NCI-H146 treated with DMSO at 0.1 percent for 48 hours (cell line): Measurements from ENCODE around the gene SQOR.
A peak's percentile ranks its signal among the peaks of the same experiment; 100 is the strongest.

Source experiments
- DNase-seq: peaks from one replicate; lab custom pipeline; 2025; ENCODE audit not compliant: unreplicated experiment; lab: John Stamatoyannopoulos, UW

The SQOR gene

DNA sequence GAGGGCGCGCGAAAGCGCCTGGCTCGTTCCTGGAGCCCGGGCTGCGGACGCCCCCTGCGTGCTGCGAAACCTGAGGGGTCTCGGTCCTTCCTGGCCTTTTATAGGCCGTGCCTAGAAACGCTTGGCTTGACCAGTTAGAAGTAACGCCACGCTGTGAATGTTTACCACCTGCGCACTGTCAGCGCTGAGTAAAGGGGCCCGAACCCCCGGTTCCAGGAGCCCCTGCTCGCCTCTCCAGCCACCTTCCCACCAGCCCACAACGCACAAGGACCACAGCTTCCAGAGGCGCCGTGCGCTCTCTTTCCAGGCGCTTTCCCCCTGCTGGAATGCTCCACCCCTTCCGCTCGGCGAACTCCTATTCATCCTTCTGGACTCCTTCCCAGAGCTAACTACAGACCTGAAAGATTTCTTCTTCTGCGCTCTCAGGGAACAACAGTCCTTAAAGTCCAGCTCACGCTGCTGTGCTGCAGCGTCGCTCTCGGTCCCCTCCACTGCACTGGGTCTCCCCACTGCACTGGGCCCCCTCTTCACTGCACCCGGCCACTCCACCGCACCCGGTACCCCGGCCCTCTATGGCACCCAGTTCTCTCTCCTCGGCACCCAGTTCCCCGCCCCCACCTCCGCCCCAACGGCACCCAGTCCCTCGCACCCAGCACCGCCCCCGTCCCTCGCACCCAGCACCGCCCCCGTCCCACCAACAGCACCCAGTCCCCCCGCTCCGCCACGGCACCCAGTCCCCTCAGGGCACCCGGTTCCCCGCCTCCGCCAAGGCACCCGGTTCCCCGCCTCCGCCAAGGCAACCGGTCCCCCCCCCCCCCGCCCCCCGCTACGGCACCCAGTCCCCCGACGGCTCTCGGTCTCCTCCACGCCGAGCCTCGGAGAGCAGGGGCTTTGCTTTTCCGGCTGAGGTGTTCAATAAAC lies 69.8 kb downstream of the SQOR start:
- no peak for DNase-seq

DNA sequence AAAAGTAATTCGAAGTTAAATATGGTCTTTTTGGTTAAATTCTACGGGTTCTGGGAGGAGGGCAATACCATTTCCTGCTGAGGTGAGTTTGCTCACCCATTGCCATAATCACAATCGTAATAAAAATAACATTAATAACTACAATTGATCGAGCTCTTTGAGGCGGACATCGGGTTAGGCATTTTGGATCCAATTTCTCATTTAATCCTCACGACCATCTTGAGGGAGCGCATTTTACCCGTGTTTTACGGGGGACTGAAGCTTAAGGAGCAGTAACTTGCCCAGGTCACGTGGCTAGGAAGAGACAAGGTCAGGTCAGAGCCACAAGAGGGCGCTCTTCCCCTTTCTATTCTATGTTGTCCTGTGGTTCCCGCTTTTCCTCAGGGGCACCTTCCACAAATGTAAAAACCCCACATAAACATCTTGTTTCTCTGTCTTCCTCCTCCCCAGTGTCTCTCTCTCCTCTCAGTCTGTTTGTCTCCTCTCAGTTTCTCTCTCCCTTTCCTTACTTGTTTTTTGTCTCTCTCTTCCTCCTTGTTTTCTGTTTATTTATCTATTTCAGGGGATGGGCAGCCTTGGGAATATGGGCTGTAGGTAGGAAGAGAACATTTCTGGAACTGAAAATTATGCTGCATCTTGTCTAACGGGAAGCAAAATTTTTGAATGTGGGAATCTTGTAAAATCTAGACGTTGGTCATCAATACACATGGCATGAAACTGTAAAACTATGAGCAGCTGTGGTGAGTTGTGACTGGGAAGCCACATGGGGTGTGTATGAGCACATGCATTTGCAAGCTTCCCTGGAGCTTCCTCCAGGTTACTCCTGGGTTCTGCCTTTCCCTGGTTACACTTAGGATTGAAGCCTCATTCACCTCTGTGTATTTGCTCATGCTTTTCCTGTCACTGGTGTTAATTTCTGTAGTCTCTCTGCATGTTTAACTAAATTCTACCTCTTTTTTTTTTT lies 71.0 kb downstream of the SQOR start:
- DNase-seq: peak; percentile 82

DNA sequence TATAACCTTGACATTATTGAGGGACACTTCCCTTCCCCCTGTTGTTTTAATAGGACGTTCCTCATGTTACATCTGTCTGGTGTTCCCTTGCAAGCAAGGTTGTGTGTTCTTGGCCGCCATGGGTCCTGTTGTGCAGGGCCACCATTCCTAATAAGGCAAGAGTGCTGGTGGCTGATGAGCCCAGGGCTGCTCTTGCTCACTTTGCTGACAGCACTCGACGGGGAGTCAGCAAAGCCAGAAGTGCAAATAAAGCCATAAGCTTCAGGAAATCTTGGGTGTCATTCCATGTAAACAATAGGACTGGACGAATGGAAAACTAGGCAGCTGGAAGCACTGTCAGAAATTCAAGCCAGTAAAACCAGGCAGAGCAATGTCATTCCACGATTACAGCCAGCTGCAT lies 75.8 kb downstream of the SQOR start:
- peak; percentile 78 for DNase-seq

DNA sequence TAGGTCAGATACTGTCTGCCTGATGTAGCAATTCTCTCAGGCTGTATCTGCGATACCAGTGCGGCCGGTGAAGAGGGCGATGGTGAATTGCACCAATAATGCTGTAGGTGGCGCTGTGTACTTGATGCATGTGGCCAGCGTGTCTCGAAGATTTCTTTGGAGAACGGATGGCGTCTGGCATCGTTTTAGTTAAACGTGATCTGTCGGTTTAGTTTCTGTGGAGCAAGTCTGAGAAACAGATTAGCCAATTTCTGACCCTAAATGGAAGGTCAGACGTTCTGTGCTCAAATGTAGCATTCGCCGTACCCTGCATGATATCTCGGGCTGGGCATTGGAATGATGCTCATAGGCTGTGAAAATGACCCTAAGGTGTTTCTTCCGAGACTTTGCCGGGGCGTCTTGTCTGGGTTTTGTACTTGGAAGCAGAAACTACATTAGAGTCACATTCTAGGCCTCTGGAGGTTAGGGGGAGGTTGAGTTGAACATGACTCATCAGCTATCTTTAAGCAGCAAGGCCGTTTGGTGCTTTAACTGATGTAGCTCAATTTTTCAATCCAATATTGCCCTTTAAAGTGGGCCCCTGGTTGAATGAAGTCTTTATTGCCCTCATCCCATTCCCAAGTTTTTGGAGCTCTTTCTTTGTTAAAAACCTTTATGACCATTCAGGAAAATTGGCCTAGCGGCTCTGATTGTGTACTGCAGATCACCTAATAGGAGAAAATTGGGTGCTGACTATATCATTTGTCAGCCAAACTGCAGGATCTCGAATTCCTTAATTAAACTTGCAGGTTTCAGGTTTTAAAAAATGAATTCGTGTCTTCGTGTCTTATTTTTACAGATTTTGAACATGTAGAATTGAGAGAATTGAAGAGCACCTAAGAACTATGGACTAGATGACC lies 80.0 kb downstream of the SQOR start:
- peak; percentile 72 for DNase-seq

DNA sequence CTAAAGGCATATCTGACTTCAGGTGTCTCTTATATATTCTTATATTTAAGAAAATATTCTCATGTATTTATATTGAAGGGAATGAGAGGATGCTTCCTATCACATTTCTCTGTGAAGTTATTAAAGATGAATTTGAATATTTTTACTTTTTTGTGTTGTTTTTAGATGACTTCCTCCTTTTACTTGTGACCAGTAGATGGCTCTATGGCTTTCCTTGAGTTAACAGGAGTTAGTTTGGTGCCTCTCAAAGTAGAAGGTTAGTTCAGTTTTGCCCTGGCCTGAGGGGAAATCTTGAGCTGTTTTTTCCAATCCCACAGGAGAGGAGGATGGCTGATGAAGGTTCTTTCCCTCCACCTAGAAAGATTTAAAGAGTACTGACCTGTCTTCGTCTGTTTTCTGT lies 80.7 kb downstream of the SQOR start:
- DNase-seq: peak; percentile 58

DNA sequence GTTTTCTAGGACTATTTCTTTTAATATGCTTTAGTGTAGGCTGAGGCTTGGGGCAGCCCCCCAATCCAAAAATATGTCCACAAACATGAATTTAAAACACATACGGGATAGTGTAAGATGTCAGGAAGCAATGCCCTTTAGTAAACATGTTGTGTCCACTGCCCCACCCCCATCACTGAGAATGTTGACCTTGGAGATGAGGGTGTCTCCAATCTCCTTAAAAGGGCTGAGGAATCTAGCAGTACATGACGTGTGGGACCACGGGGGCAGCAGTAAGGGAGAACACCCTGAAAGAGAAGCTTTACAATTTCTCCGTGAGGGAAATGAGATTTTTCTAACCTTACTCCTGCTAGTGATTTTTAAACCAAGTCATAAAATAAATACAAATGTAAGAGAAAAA lies 84.7 kb downstream of the SQOR start:
- DNase-seq: no peak

DNA sequence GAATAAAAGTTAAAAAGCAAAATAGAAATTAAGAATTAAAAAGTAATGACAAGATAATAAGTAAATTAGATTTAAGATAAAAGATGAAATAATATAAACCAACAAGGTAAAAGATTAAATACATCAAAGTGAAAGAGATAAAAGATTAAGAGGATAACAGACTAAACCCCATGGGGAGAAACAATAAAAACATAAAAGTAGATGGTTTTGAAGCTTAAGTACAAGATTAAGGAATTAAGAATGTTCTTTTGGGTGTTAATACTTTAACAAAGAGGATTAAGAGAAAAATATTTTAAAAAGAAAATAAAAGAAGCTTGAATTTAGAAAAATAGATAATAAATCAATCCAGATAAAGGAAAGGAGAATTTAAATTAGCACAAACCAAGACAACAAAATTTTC lies 85.4 kb downstream of the SQOR start:
- DNase-seq: no peak

DNA sequence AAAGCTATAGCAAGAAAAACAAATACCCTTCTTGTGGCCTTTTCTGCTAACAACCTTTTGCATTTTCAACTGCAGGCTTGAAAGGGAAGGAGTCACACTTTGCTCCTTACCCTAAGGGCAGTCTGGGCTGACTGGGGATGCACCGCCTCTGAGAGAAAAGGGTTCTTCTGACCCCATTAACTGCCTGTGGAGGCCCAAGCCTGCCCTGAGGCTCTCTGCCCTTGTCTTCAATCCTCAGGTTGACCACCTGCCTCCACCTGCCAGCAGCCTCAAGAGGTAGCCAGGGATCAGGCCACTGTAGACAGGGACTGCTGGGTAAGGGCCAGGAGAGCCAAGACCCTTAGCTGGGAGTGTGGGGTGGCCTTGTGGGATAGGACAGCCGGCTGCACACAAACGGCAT lies 93.8 kb downstream of the SQOR start:
- no peak for DNase-seq

DNA sequence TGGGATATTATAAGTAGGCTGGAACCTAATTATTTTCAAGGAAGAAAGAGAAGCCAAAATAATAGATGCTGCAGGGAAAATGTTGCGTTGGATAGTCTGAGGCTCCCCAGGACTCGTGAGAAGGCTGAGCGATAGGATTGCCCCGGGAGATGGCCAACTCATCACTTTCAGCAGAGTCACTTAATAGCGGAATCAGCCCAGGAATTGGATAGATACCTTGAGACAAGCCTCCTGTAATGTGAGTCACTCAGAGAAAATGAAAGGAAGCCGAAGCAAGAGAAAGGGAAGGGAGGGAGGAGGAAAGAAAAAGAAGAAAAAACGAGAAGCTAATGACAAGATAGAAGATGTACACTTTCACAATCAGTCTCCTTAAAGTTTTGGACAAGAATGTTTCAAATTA lies 94.3 kb downstream of the SQOR start:
- DNase-seq: no peak

DNA sequence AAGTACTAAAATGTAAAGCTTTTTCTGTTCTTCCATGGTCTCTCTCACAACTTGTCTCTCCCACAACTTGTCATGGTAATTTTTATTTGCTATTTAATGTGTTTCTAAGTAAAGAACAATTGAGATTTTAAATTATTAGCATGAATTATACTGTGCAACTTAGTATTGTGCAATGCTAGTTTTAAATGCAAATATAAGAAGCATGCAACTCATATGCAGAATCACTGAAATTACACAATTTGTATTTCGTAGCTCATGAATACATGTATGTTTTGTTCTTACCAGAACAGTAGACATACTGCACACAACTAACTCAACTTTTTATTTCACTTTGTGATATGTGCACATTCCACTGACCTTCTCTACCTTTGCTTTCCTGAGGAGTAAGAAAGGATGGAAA lies 96.5 kb downstream of the SQOR start:
- no peak for DNase-seq

DNA sequence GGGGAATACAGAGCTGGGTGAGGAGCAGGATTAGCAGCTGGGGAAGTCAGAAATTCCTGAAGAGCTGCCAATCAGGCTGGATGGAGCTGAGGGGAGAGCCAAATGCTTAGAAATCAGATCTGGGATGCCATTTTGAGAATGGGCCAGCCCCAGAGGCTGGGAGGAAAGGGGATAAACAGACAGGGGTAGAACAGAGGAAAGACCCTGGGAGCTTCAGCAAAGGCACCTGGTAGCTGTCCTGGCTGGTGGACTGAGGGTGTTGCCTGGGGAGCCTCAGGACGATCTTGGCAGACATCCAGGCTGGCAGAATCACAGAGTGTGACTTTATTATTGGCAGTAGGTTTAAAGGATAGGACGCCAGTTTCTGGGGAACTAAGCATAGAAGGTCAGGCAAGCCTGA lies 97.8 kb downstream of the SQOR start:
- no peak for DNase-seq

DNA sequence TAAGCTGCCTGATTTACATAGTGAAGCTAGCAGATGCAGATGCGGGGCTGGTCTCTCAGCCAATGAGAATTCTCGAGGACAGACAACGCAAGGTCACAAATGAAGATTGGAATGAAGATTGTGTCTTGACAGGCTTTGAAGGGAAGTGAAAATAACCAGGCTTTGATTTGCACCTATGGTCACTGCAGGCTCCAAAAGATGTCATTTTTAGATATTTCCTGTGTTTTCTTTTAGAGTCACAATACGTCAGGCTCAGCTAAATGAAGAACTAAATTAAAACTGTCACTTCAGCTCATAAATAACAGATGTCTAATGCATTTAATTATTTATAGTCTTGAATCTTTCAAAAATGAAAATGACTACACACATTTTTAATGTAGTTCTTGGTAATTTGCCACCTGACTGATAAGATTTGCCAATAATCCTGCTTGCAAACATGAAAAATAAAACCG lies 99.5 kb downstream of the SQOR start:
- no peak for DNase-seq
